KMS-11 (cell line): ENCODE results near the gene RDH11.

Experiments
- H2AFZ ChIP-seq: fragments of 200-600 bp; sonication (generic); 2 replicates; pipeline ENCODE4 v1.6.1; 2016; ENCODE audit warnings: antibody characterized with exemption, mixed run types, low read depth
- H3K27ac ChIP-seq: fragments of 200-600 bp; sonication (generic); 2 replicates; pipeline ENCODE4 v1.6.1; 2016; ENCODE audit warnings: mild to moderate bottlenecking, mixed run types
- H3K27me3 ChIP-seq: fragments of 200-600 bp; sonication (generic); 2 replicates; pipeline ENCODE4 v1.6.1; 2017; ENCODE audit warnings: mild to moderate bottlenecking, low read depth, mixed run types, moderate library complexity; ENCODE audit not compliant: insufficient read depth
- H3K36me3 ChIP-seq: fragments of 200-600 bp; sonication (generic); 2 replicates; pipeline ENCODE4 v1.6.1; 2017; ENCODE audit warnings: mild to moderate bottlenecking, mixed run types; ENCODE audit not compliant: insufficient read depth
- H3K4me1 ChIP-seq: fragments of 200-600 bp; sonication (generic); 2 replicates; pipeline ENCODE4 v1.6.1; 2016; ENCODE audit warnings: mild to moderate bottlenecking, low read depth, mixed run types; ENCODE audit not compliant: poor library complexity, severe bottlenecking
- H3K4me2 ChIP-seq: fragments of 200-600 bp; sonication (generic); 2 replicates; pipeline ENCODE4 v1.7.0; 2016; ENCODE audit warnings: mild to moderate bottlenecking, mixed run types
- H3K4me3 ChIP-seq: fragments of 200-600 bp; sonication (generic); IDR thresholded peaks from 2 replicates; pipeline ENCODE4 v1.6.1; 2017; ENCODE audit warnings: low read depth, low read length, mixed read lengths; ENCODE audit not compliant: insufficient read depth
- H3K79me2 ChIP-seq: fragments of 200-600 bp; sonication (generic); 2 replicates; pipeline ENCODE4 v1.6.1; 2016; ENCODE audit warnings: low read depth, mixed run types; ENCODE audit not compliant: insufficient read depth
- H3K9ac ChIP-seq: fragments of 200-600 bp; sonication (generic); 2 replicates; pipeline ENCODE4 v1.6.1; 2016; ENCODE audit warnings: mild to moderate bottlenecking, mixed run types
- H4K20me1 ChIP-seq: fragments of 200-600 bp; sonication (generic); 2 replicates; pipeline ENCODE4 v1.6.1; 2016; ENCODE audit warnings: mild to moderate bottlenecking, mixed run types; ENCODE audit not compliant: insufficient read depth
- TF ChIP-seq, protein P1 (sequence below): fragments of 200-600 bp; sonication (generic); conservative IDR thresholded peaks from 2 replicates; pipeline ENCODE4 v1.6.1; 2017; ENCODE audit warnings: low read depth, mild to moderate bottlenecking, antibody characterized with exemption, low read length, moderate library complexity, mixed read lengths

The RDH11 gene

DNA sequence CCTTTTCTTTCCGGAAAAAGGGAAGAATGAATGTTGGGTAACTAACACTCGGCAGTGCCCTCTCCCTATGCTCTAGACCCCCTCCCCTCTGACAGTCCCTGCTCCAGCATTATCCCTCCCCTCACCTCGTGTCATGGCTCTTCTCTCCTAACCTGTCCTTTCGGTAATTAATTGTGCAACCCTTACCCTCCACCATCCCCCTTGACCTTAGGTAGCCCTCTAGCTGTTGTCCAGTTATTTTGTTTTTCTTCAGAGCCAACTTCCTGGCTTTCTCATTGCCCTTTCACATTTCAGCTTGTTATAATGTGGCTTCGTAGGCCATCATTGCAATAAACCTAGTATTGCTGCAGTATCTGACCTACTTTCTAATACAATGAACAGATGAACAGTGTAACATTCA is 64.6 kb downstream of the RDH11 start:
- Histone ChIP-seq H3K79me2 (no peaks in the 10 kb centered on the region), H3K27me3 (no peaks in the 10 kb centered on the region), H3K4me2 (no peak overlapping the region), H3K27ac (no peak overlapping the region), H3K9ac (no peak overlapping the region), H4K20me1 (no peaks in the 10 kb centered on the region), H2AFZ (no peak overlapping the region), H3K36me3 (no peaks in the 10 kb centered on the region), H3K4me3 (no peak overlapping the region), H3K4me1 (peaks cover 3% of the 10 kb centered on the region)
- TF ChIP-seq, protein P1, sequence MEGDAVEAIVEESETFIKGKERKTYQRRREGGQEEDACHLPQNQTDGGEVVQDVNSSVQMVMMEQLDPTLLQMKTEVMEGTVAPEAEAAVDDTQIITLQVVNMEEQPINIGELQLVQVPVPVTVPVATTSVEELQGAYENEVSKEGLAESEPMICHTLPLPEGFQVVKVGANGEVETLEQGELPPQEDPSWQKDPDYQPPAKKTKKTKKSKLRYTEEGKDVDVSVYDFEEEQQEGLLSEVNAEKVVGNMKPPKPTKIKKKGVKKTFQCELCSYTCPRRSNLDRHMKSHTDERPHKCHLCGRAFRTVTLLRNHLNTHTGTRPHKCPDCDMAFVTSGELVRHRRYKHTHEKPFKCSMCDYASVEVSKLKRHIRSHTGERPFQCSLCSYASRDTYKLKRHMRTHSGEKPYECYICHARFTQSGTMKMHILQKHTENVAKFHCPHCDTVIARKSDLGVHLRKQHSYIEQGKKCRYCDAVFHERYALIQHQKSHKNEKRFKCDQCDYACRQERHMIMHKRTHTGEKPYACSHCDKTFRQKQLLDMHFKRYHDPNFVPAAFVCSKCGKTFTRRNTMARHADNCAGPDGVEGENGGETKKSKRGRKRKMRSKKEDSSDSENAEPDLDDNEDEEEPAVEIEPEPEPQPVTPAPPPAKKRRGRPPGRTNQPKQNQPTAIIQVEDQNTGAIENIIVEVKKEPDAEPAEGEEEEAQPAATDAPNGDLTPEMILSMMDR, result no peak

DNA sequence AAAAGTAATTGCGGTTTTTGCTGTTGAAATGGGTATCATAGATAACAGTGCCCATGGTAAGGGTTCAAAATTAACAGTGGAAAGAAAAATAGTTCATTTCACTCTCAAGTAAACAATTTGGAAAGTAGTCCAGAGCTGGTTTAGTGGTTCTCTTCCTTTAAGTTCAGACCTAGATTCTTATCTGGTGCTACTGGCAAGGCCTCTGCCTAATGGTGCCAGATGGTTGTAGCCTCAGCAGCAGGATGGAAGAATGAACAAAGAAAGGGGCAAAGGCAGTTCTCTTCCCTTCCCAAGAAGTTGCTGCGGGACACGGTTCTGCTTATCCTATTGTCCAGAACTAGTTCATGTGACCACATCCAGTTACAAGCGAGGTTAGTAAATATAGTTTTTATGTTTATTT is 65.4 kb downstream of the RDH11 start:
- no peaks in the 10 kb centered on the region for H3K27me3 ChIP-seq
- H3K79me2 ChIP-seq, result no peaks in the 10 kb centered on the region
- H3K4me2 ChIP-seq, result no peak overlapping the region
- no peak overlapping the region for H3K27ac ChIP-seq
- no peak overlapping the region for H3K4me3 ChIP-seq
- TF ChIP-seq, protein P1, result no peak
- no peaks in the 10 kb centered on the region for H4K20me1 ChIP-seq
- no peak overlapping the region for H3K9ac ChIP-seq
- H2AFZ ChIP-seq, result no peak overlapping the region
- no peaks in the 10 kb centered on the region for H3K4me1 ChIP-seq
- no peaks in the 10 kb centered on the region for H3K36me3 ChIP-seq

DNA sequence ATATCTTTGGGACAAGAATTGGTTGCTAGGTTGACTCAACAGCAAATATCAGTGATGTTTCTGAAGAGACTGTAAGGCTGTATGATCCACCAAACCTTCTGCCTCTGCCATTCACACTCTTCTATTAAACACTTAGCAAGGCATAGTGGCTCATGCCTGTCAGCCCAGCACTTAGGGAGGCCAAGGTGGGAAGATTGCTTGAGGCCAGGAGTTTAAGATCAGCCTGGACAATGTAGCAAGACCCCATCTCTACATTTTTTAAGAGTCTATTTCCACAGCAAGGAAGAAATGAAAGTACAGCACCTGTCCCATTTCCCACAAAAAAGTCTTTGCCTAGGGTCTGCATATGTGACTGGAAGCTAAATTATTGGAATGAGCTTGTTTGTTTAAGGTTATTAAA is 68.0 kb downstream of the RDH11 start:
- Histone ChIP-seq H3K27me3 (no peaks in the 10 kb centered on the region), H3K9ac (no peak overlapping the region), H4K20me1 (no peaks in the 10 kb centered on the region), H3K4me2 (no peak overlapping the region), H3K36me3 (no peaks in the 10 kb centered on the region), H3K4me3 (no peak overlapping the region), H3K4me1 (peaks cover 7% of the 10 kb centered on the region), H3K27ac (no peak overlapping the region), H2AFZ (no peak overlapping the region), H3K79me2 (no peaks in the 10 kb centered on the region)
- TF ChIP-seq, protein P1, result no peak
